Activated naive CD8-positive, alpha-beta T cell treated with anti-CD3 and anti-CD28 coated beads, Interleukin-2, amount 50 U/mL, for 16 hours (primary cell): Measurements from ENCODE around the gene ACTL6A.
A peak's percentile ranks its signal among the peaks of the same experiment; 100 is the strongest.
"Not testable (repeated sequence)": the region's sequence is repeated elsewhere in the genome, so short reads cannot be mapped to it uniquely, and the experiment has no call there.

ENCODE experiments used
- DNase-seq: peaks from one replicate; pipeline ENCODE4 v3.0.0-alpha.2; 2020; ENCODE audit warnings: low read depth, low spot score

The ACTL6A gene

GRCh38 chr3:179562591-179563270 is at the start of gene ACTL6A:
TSS of gene ACTL6A (plus strand) at chr3:179562926. CDS start at chr3:179563093, 167 bp downstream.
- DNase-seq, result peak; percentile 97

GRCh38 chr3:179513862-179514261 is 48.9 kb upstream of the ACTL6A start:
- no peak for DNase-seq

GRCh38 chr3:179516461-179517251 is 46.1 kb upstream of the ACTL6A start:
- DNase-seq, result not testable (repeated sequence)

- DNase-seq, result no peak
These were observed 36.2 kb upstream of the ACTL6A start for GRCh38 chr3:179526482-179526881.

- no peak for DNase-seq
These were observed 35.7 kb upstream of the ACTL6A start for GRCh38 chr3:179526989-179527391.

DNA sequence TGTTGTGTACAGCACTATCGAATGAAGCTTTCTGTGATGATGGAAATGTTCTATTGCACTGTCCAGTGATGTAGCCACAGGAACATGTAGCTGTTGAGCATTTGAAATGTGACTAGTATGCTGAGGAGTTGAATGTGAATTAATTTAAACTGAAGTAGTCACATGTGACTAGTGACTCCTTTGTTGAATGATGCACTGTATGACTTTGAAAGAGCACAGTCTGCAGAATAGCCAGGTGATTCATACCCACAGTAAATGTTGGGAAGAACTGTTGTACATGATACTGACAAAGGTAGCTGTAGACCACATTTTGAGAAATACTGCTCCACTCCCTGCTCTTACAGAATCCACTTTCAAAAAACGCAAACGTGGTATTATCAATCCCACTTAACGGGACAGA is 34.0 kb upstream of the ACTL6A start:
- no peak for DNase-seq

DNA sequence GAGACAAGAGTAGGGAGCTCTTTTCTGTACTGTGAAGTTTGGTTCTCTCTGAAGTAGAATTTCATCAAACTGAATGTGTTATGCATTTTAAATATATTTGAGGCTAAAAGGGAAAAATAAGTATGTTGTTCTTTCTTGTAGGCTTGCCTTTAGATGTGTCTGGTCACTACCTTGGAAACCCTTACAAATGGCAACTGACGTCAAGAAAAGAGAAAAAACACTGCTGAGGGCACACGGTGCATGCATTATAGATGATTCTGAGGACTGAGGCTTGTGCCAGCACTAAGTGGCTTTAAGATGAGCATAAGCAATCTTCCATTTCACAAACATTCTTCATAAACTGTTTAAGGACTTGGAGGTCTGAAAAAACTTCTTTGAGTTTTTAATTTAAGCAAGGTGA is 31.1 kb upstream of the ACTL6A start:
- no peak for DNase-seq

GRCh38 chr3:179533274-179533673 is 29.5 kb upstream of the ACTL6A start:
- DNase-seq, result no peak

DNA sequence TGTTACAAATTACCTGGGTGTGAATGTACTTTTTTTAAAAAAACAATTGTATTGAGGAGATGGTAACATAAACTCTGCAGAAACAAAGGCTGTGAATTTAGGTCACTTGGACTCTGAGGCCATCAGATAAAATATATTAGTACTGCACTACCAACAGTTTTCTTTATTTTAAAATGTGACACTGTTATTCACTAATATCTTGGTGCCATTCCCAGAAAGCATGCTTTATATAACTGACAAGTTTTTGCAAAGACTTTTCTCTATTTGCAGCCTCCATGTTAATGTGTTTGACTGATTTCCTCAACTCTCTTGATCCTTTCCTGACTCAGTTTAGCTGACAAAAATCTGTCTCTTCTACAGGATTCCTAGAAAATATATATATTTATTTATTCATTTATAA is 26.5 kb upstream of the ACTL6A start:
- no peak for DNase-seq

DNA sequence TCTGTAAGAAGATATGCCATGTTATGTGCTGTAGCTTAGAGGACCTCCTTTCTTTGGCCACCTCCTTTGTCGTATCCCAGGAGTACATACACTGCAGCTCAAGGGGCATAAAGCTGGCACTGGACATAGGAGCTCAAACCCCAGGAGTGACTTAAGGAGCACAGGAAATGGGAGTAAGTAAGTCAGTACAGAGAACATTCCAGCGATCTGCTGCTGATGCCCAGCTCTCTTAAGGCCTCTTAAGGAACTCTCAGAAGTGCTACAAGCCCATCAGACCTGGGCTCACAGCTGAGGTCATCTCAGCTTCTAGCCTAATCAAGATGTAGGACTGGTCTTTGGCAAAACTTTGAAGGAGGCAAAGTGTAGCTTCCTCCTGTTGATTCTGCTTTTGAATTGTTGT is 21.6 kb upstream of the ACTL6A start:
- no peak for DNase-seq

DNA sequence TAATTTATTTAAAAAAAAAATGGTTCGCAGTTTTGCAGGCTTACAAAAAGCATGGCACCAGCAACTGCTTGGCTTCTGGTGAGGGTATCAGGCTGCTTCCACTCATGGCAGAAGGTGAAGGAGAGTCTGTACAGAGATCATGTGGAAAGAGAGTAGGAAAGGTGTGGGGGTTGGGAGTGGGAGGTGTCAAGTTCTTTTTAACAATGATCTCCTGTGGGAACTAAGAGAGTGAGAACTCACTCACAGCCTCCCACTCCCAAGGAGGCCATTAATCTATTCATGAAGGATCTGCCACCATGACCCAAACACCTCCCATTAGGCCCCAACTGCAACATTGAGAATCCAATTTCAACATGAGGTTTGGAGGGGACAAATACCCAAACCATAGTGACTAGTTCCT is 21.1 kb upstream of the ACTL6A start:
- no peak for DNase-seq

DNA sequence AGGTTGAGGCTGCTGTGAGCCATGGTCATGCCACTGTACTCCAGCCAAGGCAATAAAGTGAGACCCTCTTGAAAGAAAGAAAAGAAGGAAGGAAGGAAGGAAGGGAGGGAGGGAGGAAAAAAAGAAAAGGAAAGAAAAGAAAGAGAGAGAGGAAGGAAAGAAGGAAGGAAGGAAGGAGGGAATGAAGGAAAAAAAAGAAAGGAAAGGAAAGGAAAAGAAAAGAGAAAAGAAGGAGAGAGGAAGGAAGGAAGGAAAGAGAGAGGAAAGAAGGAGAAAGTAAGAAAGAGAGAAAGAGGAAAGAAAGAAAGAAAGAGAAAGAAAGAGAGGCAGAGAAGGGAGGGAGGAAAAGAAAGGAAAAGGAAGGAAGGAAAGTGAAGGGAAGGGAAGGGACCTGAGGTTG is 20.4 kb upstream of the ACTL6A start:
- DNase-seq, result no peak

DNA sequence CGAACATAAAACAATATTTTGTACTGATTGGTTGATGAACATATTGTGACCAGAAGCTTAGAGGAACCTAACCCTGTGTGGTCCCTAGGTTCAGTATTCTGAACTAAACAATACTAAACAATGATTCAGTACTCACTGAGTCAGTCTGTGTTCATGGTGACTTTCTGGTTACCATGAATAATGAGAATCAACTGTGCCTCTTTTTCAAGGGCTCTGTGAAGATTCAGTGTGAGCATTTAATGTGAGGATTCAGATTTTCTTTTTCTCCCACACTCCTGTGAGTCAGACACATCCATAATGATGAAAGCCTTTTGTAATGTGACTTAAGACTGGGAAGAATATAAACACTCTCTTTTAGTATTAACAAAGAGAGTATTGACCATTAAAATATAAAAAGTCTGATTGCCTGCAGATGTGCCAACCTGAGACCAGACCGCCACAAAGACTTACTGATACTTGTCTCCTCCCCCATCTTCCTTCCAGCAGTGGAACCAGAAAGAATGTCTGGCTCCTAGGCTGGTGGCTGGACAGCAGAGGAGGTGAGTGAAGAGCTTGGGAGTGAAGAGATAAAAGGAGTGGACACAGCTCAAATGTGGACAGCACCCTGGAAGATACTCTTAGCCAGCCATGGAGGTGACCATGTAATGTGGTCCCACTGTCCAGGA is 17.6 kb upstream of the ACTL6A start:
- DNase-seq, result no peak

DNA sequence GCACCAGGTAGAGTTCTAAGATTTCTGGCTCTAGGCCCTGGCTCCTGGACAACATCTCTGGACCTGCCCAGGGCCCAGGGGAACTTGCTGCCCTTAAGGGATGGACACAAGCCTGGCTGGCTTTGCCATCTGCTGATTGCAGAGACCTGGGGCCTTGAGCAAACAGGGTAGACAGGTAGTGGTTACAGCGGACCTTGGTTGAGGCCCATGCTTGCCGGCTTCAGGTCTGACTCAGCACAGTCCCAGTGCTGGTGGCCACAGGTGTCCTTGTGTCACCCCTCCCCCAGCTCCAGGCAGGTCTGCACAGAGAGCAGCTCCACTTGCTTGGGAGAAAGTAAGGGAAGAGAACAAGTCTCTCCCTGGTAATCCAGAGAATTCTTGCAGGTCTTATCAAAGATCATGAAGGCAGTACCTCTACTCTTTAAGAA is 15.9 kb upstream of the ACTL6A start:
- DNase-seq, result no peak

DNA sequence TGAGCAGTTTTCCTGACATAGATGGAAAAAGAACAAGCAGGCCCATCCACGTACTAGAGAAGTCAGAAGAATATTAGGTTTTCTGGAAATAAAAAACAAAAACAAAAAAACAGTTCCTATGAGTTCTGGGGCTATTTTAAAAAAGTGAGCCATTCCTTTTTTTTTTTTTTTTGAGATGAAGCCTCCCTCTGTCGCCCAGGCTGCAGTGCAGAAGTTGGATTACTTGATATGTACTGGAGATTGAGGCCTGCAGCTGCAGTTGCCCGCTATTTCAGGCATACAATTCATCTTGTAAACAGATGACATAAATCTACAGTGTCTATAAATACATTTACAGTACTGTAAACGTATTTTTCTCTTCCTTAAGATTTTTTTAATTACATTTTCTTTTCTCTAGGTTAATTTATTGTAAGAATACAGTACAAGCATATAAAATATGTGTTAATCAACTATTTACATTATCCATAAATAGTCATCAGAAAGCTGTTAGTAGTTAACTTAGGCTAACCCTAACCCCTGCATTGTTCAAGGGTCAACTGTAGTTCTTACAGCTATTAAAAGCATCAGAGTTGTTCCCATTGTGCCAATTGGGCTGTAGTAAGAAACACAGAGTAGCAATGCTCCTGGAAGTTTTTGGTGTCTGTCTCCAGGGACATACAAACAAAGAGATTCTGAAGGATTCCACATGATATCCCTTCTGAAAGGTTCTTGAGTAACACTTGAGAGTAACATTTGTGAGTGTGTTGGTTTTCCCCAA is 11.2 kb upstream of the ACTL6A start:
- DNase-seq, result no peak

GRCh38 chr3:179558742-179559364 is 3.9 kb upstream of the ACTL6A start:
- DNase-seq, result no peak

DNA sequence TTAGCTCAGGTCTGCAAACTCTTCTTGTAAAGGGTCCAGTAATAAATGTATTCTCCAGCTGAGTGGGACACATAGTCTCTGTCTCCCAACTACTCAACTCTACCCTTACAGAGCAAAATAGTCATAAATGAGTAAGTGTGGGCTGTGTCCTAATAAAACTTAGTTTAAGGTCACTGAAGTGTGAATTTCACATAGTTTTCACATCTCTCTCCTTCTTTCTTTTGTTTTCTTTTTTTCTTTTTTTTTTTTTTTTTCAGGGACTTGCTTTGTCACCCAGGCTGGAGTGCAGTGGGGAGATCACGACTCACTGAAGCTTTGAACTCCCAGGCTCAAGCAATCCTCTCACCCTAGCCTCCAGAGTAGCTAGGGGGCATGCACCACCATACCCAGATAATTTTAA is 1.9 kb upstream of the ACTL6A start:
- no peak for DNase-seq

GRCh38 chr3:179563271-179563783 is 601 bp downstream of the ACTL6A start:
- DNase-seq, result peak; percentile 44

DNA sequence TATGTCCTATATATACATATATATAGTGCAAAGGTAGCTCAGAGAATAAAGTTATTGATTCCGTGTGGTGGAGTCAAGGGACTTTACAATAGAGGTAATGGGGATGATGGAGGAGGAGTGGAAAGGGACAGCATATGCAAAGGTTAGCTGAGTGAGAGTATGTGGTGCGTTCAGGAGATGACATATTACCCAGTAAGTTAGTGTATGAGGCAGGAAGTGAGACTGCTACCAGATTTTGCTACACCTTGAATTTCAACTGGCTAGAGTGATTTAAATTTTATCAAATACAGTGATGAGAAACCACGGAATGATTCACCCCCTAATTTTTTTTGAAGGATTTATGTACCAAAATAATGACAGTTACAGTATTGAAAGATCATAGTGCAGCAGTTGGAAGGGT is 2.8 kb downstream of the ACTL6A start:
- no peak for DNase-seq

- no peak for DNase-seq
These were observed 18.3 kb downstream of the ACTL6A start for GRCh38 chr3:179580992-179581391.

DNA sequence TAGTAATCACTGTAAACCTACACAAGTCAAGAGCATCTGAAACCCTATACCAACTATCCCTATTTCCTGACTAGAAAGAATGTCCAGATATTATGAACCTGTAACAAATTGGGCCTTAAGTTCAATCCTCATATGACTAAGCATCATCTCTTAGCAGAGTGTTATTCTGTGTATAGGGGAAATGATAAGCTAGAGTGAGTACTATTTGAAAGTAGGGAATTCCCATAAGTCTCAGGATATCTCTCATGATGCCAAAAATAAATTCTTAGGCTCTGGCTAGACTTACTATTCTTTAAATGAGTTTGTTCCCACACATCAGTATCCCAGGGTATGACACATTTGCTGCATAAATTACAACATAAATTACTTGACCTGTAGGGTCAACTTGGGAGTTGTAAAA is 26.4 kb downstream of the ACTL6A start:
- no peak for DNase-seq
